ENCODE data around the gene LAGE3.

Gene LAGE3

DNA sequence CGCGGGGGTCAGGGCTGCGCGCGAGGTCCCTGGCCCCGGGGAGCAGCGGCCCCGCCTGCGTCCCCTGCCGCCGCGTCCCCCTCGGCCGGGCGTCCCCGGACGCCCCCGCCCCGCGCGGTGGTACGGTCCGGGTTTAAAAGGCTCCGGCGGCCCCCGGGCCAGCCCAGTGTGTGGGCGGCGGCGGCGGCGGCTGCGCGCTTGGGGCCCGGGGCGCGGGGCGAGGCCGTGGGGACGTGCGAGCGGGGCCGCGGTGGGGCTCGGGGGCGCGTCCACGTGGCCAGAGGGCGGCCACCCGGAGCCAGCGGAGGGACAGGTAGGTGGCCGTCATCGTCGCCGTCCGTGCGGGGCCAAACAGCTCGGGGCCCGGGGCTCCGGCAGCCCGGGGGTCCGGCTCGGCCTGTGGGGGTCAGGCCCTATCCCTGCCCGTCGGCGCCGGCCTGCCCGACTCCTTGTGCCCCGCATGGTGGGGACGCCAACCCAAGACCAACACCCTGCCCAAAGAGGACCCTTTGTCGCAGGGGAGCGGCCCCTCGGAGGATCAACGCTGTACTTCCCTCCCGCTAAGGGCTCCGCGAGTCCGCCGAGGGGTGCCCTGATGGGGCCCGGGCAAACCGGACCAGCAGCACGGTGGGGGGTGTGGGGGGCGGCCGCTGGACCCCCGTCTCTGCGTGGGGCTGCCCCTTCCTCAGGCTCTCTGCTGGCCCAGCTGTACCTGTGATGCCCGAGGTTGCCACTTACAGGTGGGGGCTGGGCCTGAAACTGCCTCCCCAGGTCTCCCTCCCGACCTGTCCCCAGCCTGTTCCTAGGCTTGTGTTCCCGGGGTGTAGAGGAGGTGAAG, 20.7 kb downstream of the LAGE3 start, which contains the start of gene PLXNA3:
PLXNA3 (plus strand) TSS at position 166 of the 838 bp plus-strand sequence. CDS start 1,903 bp downstream, outside the sequence.
- DNase-seq (ENCODE audit: low spot score), result no peak

DNA sequence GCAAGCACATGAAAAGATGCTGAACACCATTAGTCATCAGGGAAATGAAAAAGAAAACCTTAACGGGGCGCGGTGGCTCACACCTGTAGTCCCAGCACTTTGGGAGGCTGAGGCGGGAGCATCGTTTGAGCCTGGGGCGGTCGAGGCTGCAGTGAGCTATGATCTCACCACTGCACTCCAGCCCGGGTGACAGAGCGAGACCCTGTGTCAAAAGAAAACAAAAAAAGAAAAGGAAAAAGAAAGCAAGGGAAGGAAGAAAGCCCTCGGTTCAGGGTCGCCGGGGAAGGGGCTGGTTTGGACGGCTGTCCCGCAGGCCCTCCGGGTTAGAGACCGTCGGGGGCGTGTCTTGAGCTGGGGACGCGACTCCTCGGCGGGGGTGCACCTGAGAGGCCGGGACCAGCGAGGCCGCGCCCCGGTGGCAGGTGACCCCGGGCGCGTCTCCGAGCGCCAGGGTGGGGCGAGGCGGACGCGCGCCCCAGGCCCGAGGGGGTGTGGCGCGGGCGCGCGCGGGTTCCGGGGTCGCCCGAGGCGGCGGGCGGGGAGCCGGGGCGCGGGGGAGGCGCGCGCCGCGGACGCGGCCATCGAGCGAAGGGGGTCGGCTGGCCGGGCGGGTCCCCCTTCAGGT, 21.5 kb downstream of the LAGE3 start:
- no peak for DNase-seq (ENCODE audit: low spot score)

- no peak for DNase-seq (ENCODE audit: low spot score)
Measured at GRCh38 chrX:154452823-154453222, 26.3 kb downstream of the LAGE3 start.

DNA sequence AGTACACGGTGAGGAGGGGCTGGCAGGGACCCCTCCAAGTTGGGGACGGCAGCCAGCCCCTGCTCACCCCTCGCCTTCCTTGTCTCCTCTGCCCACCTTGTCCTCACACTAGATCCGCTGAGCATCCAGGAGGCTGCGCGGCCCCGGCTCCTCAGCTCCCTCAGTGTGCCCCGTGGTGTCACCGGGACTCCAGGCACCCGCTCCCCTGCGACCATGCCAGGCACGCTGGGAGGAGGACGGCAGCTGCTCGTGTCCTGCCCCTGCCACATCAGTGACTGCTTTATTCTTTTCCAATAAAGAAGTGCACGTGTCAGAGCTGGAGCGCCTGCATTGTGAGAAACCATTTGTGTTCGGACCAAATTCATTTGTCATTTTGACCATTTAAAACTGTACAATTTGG, 28.8 kb downstream of the LAGE3 start:
- no peak for DNase-seq (ENCODE audit: low spot score)

DNA sequence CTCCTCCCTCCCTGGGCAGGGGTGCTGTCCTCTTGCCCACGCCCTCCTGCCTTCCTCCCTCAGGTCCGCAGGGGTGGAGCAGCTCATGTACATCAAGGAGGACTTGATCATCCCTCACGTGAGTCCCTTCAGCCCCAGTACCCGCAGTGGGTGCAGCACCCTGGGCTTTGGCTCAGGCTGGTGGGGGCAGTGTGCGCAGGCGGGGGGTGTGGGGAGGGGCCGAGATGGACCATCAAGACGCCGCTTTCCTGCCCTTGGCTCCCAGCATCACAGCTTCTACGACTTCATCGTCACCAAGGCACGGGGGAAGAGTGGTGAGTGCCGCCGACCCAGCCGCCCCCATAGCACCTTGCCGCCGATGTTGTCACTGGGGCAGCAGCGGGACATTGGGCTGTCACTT, 29.5 kb downstream of the LAGE3 start:
- no peak for DNase-seq (ENCODE audit: low spot score)

GRCh38 chrX:154448484-154448883, 30.6 kb downstream of the LAGE3 start:
- DNase-seq (ENCODE audit: low spot score), result no peak

DNA sequence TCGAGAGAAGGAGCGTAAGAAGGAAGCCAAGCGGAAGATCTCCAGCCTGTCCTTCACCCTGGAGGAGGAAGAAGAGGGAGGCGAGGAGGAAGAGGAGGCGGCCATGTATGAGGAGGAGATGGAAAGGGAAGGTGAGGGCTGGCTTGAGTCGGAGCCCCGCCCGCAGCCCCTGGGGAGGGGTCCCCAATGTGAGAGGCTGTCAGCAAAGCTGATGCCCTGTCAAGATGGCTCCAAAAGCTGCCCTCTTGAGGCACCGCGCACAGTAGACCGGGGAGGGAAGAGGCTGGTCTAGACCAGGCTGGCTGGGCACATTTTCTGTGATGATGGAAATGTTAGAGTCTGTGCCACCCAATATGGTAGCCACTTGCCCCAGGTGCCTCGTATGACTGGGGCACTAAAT, 32.7 kb downstream of the LAGE3 start:
- DNase-seq (ENCODE audit: low spot score), result no peak

DNA sequence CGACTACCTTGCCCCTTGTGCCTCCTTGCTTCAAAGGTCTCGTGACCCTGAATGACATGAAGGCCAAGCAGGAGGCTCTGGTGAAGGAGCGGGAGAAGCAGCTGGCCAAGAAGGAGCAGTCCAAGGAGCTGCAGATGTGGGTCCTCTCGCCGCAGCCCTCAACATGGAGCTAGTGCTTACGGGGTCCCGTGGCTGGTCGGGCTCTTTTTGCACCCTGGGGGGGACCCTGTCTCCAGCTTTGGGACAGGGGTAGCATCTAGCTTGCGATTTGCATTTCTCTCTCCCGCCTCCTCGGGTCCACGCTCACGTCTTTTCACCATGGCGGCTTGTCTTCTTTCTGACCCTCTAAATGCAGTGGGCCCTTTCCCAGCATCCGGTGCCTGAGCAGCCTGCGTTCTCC, 33.3 kb downstream of the LAGE3 start:
- no peak for DNase-seq (ENCODE audit: low spot score)

DNA sequence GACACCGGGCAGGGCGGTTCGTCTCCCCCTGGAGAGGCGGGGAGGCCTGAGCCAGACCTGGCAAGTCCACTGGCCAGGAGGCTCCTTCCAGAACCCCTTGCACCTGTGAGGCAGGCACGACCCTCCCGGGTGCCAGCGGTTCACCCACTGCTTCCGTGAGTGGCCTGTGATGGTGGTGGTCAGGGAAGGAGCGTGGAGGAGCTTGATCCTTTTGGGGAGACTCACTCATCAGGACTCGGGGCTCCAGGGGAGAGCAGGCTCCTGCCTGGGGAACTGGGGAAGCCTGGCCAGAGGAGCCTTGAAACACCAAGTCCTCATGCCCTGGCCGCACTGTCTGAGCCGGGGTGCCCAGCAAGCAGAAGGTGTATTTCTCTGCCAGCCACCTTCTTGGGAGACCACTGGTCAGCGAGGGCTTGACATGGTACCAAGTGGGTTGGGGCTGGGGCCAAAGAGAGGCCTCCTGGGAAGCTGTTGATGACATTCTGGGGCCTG, 34.3 kb downstream of the LAGE3 start:
- no peak for DNase-seq (ENCODE audit: low spot score)

GRCh38 chrX:154443992-154444754, 34.9 kb downstream of the LAGE3 start, which contains the start of gene FAM50A:
TSS of gene FAM50A (plus strand) at chrX:154444141. CDS start at chrX:154444236, 95 bp downstream.
- DNase-seq (ENCODE audit: low spot score), result peak; percentile 52

- DNase-seq (ENCODE audit: low spot score), result no peak
Measured at GRCh38 chrX:154443479-154443910, 35.6 kb downstream of the LAGE3 start.

DNA sequence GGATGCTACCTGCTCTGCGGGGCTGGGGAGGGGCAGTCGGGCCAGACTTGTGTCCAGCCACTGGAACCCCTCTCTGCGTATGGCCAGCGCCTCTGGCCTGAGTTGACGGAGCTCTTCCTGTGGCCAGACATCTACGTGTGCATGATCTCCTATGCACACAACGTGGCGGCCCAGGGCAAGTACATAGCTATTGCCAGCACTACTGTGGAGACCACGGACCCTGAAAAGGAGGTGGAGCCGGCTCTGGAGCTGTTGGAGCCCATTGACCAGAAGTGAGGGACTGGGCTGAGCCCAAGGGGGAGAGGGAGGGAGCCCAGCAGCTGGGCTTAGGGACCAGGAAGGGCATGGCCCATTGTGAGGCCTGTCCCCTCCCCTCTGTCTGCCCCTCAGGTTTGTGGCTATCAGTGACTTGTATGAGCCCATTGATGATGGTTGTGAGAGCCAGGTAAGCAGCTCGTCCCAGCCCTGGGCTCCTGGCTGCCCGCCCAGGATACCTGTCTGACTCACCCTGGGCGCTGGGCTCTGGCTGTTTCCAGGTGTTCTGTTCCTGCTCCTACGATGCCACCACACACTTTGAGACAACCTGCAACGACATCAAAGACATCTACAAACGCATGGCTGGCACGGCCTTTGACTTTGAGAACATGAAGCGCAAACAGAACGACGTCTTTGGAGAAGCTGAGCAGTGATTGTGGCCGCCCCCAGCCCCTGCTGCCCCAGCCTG, 36.9 kb downstream of the LAGE3 start:
- no peak for DNase-seq (ENCODE audit: low spot score)

DNA sequence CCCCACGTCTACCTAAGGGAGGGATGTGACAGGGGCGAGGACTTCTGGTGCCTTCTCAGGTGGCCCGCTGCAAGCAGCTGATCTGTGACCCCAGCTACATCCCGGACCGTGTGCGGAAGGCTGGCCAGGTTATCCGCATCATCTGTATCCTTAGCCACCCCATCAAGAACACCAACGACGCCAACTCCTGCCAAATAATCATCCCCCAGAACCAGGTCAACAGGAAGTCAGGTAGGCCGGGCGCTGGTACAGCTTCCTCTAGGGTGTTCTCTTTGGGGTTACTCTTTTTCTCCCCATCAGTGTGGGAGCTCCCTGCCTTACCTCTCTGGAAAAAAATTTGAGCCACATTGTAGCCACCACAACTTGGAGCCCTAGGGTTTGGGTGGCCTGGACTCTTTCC, 37.5 kb downstream of the LAGE3 start:
- DNase-seq (ENCODE audit: low spot score), result no peak

DNA sequence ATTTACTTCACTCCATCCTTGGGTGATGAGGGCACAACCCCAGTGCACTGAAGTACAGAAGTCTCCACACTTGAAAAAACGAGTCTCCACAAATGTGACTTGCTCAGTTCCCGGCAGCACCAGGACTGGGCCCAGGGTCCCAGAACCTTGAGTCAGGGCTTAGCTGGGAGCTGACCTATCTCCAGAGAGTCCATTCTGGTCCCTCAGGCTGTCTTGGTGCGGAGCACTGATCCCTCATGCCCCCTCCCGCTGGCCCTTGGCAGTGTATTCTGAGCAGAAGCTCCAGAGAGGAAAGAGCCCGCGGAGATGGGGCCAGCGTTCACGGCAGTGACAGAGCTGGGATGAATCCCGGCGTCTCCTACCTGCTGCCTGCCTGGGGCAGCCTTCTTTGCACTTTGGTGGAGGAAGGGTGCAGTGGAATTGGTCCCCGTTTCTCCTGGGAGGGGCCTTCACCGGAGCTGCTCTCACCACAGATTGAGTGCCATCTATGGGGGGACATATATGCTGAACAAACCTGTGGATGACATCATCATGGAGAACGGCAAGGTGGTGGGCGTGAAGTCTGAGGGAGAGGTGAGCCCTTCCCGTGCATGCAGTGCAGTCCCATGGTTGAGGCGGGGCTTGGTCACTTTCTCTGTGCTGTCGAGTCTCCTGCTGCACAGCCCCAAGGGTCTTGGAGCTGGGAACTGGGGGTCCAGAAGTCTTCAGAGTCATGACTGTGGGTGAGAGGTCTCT, 38.3 kb downstream of the LAGE3 start:
- no peak for DNase-seq (ENCODE audit: low spot score)

DNA sequence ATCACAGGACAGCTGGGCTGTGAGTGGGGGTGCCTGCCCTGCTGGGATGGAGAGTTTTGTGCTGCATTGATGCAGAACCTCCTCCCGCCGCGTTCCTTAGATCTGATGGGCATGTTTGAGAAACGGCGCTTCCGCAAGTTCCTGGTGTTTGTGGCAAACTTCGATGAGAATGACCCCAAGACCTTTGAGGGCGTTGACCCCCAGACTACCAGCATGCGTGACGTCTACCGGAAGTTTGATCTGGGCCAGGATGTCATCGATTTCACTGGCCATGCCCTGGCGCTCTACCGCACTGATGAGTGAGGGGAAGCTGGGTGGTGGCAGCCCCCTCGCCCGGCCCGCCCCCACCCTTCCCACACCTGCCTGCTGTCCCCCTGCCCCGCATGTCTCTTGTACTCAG, 39.2 kb downstream of the LAGE3 start:
- DNase-seq (ENCODE audit: low spot score), result no peak

DNA sequence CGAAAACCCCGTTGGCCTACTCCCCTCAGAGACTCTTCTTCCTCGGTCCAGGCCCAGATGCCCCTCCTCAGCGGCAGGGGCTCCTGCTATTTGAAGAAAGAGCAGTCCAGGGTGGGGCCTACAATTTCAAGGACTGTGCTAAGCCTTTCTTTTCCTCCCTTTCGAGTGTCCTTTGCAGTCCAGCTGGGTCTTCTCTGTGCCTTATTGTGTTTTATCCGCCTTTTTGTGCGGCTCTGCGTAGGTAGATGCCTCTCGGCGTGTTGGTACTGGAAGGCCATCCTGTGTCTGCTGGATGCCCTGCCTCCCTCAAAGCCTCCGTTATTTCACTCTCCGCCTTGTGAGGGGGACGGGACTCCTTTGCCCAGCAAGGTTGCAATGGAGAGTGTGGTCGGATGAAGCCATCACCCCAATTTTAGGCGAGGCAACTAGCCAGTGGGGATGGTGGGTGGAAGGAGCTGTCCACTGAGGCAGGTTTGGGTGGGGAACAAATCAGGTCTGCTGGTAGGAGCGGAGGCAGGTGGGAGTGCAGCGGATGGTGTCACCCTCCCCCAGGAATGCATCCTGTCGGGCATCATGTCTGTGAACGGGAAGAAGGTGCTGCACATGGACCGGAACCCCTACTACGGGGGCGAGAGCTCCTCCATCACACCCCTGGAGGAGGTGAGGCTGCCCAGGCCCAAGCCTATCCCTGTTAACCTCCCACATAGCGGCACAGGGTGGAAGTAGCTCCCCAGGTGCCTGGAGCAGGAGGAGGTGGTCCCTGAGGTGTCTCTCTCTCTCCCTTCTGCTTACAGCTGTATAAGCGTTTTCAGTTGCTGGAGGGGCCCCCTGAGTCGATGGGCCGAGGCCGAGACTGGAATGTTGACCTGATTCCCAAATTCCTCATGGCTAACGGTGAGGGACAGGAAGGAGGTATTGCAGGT, 40.8 kb downstream of the LAGE3 start:
- DNase-seq (ENCODE audit: low spot score), result no peak

DNA sequence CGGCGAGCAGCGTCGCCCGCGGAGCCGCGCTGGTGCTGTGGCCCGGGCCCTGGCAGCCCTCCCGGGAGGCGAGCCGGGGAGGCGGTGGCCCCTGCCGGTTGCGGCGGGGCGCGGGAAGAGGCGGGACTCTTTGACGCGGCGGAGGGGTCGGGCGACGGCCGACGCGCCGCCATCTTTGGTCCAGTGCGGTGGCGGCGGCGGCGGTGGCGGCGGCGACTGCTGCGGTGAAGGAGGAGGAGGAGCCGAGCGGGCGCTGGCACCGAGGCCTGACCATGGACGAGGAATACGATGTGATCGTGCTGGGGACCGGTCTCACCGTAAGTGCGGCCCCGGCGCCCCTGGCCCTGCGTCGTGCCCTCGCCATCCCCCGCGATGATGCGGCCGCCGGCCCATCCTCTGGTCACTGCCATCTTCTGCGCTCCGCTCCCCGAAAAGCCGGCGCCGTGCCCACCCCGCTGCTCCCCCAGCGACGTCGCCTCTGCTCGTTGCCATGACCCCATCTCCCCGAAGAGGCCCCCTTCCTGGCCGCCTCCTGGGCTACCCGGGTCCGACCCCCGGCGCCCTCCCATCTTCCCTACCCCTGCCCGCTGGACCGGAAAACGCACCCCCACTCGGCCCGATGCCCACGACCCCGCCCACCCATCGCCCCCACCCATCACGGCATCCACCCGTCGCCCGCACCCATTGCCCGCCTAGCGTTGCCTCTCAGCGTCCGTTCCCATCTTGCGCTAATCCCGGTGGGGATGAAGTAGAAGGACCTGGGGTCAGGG, 41.9 kb downstream of the LAGE3 start, which contains the start of gene GDI1:
GDI1 (plus strand) TSS at position 172 of the 770 bp plus-strand sequence; CDS start at position 273, 101 bp downstream.
- no peak for DNase-seq (ENCODE audit: low spot score)

DNA sequence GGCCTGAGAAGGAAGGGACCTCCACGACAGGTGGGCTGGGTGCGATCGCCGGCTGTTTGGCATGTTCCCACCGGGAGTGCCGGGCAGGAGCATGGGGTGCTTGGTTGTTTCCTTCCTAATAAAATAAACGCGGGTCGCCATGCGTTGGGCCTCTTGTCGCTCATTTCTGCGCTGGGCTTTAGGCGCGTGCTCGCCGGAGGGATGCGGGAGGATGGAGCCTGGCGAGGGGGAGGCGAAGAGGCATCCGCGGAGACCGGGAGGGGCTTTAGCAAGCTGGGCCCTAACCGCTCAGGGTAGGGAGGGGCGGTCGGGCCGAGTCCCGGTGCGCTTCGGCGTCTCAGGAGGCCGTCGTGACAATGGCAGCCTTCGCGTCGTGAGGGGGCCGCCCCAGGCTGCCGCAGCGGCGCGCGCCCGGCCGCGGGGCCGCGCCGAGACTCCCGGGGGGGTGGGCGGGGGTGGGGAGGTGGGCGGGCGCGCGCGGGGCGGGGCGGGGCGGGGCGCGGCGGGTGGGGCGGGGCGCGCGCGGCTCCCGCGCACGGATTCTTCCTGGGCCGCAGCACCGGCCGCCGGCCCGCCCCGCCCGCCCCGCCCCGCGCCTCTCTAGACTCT, 42.6 kb downstream of the LAGE3 start:
- DNase-seq (ENCODE audit: low spot score), result peak; percentile 33

Measured in cerebellar cortex (tissue), 1 donor.